ENCODE data around the gene SIK3.
A peak's percentile ranks its signal among the peaks of the same experiment; 100 is the strongest.
"Not testable (repeated sequence)": the region's sequence is repeated elsewhere in the genome, so short reads cannot be mapped to it uniquely, and the experiment has no call there.

The SIK3 gene

GRCh38 chr11:117098269-117099232, at the start of gene SIK3:
Gene SIK3 (minus strand): TSS chr11:117098428. CDS start chr11:117098415, 13 bp downstream.
- peak; percentile 89 to 100 for DNase-seq

DNA sequence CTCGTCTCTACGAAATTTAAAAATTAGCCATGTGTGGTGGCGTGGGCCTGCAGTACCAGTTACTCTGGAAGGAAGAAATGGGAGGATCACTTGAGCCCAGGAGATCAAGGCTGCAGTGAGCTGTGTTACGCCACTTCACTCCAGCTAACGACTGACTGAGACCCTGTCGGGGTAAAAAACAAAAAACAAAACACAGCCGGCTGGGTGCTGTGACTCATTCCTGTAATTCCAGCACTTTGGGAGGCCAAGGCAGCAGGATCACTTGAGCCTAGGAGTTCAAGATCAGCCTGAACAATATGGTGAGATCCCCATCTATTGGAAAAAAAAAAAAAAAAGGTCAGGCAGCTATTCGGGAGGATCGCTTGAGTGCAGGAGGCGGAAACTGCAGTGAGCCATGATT, 48.3 kb upstream of the SIK3 start:
- no peak for DNase-seq

GRCh38 chr11:117145393-117145761, 47.1 kb upstream of the SIK3 start:
- DNase-seq, result peak; percentile 83 to 84

- peak; percentile 73 to 93 for DNase-seq
Measured at GRCh38 chr11:117144477-117145392, 46.5 kb upstream of the SIK3 start.

GRCh38 chr11:117143871-117144476, 45.7 kb upstream of the SIK3 start, which contains the start of gene PAFAH1B2:
Gene PAFAH1B2 (plus strand): TSS chr11:117144287. CDS start chr11:117152448, 8,161 bp downstream.
- DNase-seq, result peak; percentile 98 to 100

GRCh38 chr11:117143390-117143789, 45.2 kb upstream of the SIK3 start:
- DNase-seq, result peak; percentile 83 to 88

GRCh38 chr11:117137223-117138086, 39.2 kb upstream of the SIK3 start:
- DNase-seq, result not testable (repeated sequence)

- not testable (repeated sequence) for DNase-seq
Measured at GRCh38 chr11:117134979-117135378, 36.8 kb upstream of the SIK3 start.

GRCh38 chr11:117134431-117134830, 36.2 kb upstream of the SIK3 start:
- no peak for DNase-seq

GRCh38 chr11:117130879-117131278, 32.7 kb upstream of the SIK3 start:
- no peak for DNase-seq

GRCh38 chr11:117130396-117130795, 32.2 kb upstream of the SIK3 start:
- not testable (repeated sequence) for DNase-seq

DNA sequence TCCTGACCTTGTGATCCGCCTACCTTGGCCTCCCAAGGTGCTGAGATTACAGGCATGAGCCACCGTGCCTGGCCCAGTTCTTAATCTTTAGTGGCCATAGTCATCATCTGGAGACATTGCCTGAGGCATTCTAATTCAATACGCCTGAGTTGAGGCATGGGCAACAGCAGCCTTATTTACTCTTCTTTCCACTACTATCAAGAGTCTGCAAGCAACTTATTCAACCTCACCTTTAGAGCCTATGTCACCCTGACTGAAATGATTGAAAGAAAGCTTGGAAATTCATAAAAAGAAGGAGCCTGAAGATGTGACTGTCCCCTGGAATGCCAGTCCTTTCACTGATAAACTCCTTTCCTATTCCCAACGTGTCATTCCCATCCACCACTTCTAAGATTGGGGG, 30.1 kb upstream of the SIK3 start:
- no peak for DNase-seq

- DNase-seq, result peak; percentile 83 to 85
Measured at GRCh38 chr11:117127171-117127901, 29.1 kb upstream of the SIK3 start.

- DNase-seq, result no peak
Measured at GRCh38 chr11:117126223-117126965, 28.2 kb upstream of the SIK3 start.

DNA sequence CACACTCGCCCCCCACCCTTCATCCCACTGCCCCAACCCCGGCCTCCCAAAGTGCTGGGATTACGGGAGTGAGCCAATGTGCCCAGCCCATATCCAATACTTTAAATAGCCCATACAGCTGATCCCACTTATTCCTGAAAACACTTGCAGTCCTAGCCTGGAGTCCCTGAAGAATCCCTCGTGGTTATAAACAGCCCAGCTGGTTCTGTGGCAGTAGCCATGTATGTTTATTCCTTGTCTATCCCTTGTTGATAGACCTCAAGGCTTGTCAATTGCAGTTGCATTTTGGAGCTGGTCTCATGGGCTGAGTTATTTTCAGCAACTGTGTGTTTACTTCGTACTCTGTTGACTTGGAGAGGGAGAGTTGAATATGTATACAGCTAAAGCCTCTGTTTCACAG, 24.3 kb upstream of the SIK3 start:
- no peak for DNase-seq

- no peak for DNase-seq
Measured at GRCh38 chr11:117121176-117121575, 22.9 kb upstream of the SIK3 start.

- no peak for DNase-seq
Measured at GRCh38 chr11:117117681-117118080, 19.5 kb upstream of the SIK3 start.

GRCh38 chr11:117112939-117113338, 14.7 kb upstream of the SIK3 start:
- DNase-seq, result not testable (repeated sequence)

DNA sequence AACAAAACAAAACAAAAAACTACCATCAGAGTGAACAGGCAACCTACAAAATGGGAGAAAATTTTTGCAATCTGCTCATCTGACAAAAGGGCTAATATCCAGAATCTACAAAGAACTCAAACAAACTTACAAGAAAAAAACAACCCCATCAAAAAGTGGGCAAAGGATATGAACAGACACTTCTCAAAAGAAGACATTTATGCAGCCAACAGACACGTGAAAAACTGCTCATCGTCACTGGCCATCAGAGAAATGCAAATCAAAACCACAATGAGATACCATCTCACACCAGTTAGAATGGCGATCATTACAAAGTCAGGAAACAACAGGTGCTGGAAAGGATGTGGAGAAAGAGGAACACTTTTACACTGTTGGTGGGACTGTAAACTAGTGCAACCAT, 14.3 kb upstream of the SIK3 start:
- DNase-seq, result peak; percentile 48 to 56

- no peak for DNase-seq
Measured at GRCh38 chr11:117110294-117110950, 12.2 kb upstream of the SIK3 start.
